Measurements from ENCODE around the gene FAM177B.
"Not testable (repeated sequence)": the region's sequence is repeated elsewhere in the genome, so short reads cannot be mapped to it uniquely, and the experiment has no call there.

The FAM177B gene

DNA sequence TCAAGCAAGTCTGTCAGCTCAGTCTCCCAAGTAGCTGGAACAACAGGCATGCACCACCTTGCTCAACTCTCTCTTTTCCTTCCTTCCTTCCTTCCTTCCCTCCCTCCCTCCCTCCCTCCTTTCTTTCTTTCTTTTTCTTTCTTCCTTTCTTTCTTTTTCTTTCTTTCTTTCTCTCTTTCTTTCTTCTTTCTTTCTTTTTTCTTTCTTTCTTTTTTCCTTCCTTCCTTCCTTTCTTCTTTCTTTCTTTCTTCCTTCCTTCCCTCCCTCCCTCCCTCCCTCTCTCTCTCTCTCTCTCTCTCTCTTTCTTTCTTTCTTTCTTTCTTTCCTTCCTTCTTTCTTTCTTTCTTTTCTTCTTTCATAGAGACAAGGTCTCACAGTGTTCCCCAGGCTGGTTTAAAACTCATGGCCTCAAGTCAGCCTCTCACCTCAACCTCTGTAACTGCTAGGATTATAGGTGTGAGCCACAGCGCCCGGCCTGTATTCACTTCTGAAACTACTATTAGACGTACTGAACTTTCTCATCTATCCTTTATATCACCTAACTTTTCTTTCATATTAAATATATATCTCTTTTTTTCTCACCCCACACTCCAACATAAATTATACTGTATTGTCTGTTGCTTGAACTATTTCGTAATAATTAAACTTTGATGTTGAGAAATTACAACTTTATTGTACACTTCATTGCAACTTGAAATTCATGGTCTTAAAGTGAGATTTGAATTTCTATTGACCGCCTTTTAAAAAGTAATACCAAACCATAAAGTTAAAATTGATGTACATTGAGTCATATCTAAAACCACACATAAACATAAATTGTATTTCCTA, 4.8 kb downstream of the FAM177B start:
- not testable (repeated sequence) for DNase-seq

- no peak for DNase-seq
Observed at GRCh38 chr1:222749927-222750326, 12.9 kb downstream of the FAM177B start.

- DNase-seq: no peak
Observed at GRCh38 chr1:222750651-222751050, 13.6 kb downstream of the FAM177B start.

- no peak for DNase-seq
Observed at GRCh38 chr1:222751255-222751654, 14.3 kb downstream of the FAM177B start.

GRCh38 chr1:222754366-222755139, 17.6 kb downstream of the FAM177B start:
- no peak for DNase-seq

DNA sequence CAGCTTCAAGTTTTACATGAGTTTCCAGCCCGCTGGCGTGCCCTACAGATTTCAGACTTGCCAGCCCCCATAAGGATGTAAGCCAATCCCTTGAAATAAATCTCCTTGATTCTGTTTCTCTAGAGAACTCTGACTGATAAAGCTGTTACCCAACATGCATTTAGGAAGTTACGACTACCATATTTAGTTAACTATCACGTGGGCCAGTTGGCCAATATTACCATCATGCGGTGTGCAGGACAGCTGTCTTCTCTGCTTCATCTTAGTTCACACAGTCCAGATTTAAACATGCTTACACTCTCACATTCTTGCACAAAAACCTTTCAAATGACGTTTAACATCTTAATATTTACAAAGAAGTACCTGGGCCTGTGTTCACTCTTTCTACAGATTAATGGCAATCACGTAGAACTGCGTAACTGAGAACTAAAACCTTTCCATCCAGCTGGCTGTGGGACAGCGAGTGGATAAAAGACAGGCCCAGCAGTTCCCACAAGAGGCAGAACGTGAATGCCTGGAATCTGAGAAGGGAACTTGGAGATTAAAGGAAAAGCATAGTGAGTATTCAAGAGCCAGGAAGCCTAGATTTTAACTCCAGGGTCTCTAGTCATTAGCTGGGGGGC, 20.8 kb downstream of the FAM177B start:
- no peak for DNase-seq

GRCh38 chr1:222759451-222760035, 22.5 kb downstream of the FAM177B start:
- DNase-seq: no peak

GRCh38 chr1:222761083-222761482, 24.1 kb downstream of the FAM177B start:
- no peak for DNase-seq

DNA sequence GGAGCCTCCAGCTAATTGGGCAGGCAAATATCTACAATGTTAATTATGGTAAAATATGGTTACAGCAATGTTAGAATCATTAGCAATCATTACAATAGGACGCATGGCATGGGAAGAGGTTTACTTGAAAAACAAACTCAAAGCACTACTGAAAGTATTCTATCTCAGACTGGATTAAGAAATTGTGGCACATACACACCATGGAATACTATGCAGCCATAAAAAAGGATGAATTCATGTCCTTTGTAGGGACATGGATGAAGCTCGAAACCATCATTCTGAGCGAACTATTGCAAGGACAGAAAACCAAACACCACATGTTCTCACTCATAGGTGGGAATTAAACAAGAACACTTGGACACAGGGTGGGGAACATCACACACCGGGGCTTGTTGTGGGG, 25.2 kb downstream of the FAM177B start:
- not testable (repeated sequence) for DNase-seq

GRCh38 chr1:222767152-222767571, 30.2 kb downstream of the FAM177B start:
- DNase-seq: no peak

- no peak for DNase-seq
Observed at GRCh38 chr1:222768592-222768991, 31.6 kb downstream of the FAM177B start.

DNA sequence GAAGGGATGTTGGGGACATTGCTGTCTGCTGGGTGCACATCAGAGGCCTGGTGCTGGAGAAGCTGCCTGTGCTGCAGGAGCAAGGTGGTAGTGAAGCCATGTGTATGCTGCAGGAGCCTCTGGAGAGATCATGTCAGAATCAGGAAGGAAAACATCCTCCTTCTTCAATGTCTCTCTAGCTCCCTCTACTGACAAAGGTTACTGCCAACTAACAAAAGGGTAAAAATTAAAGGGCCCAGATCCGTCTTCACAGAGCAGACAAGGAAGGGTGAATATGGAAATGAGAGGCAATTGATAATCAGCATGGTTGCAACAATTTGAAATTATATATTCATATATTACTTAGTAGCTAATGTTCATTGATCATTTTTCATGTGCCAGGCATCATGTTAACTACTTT, 32.2 kb downstream of the FAM177B start:
- DNase-seq: no peak

DNA sequence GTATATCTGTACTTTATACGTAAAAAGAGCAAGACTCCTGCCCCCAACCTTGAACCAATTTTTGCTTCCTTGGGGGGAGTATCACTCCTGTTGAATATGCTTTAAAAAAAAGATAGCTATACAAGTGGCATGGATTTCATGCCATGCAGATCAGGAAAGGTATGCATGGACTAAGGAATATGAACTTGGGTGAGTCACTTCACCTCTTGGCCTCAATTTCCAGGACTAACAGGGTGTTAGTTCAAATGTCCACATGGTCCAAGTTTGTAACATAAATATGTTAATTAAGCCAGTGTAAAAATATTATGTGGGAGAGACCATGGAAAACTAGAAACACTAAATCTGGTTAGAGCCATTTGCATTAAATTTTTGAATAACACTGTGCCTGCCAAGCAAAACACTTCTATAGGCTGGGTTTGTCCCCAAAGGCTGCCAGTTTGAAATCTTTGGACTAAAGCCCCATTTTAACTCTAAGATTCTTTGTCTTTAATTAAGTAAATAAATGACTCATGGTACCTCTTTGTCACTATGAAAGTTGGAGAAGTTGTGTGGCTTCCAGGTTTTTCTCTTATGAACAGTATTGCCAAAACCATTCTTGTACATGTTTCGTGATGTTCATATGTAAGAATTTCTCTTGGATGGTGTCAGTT, 33.1 kb downstream of the FAM177B start:
- no peak for DNase-seq

GRCh38 chr1:222772996-222773379, 36.0 kb downstream of the FAM177B start:
- no peak for DNase-seq

DNA sequence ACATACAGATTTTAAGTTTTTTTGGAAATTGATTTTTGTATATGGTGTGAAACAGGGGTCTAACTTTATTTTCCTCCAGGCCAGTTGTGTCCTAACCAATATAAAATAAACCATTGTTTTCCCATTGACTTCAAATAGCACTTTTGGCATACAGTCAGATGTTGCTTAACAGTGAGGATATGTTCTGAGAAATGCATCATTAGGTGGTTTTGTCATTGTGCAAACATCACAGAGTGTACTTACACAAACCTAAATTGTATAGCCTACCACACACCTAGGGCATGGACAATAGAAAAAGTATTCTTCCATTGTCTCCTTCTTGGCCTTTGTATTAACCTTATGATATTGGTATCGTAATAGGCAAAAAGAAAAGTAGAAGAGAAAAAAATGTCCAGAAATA, 40.5 kb downstream of the FAM177B start:
- no peak for DNase-seq

DNA sequence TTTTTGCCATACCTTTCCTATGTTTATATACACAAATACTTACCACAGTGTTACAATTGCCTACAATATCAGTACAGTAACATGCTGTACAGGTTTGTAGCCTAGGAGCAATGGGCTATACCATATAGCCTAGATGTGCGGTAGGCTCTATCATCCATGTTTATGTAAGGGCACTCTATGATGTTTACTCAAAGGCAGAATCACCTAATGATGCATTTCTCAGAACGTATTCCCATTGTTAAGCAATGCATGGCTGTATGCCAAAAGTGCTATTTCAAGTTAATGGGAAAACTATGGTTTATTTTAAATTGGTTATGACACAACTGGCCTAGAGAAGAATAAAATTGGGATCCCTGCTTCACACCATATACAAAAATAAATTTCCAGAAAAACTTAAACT, 41.0 kb downstream of the FAM177B start:
- peak; percentile 41 for DNase-seq

DNA sequence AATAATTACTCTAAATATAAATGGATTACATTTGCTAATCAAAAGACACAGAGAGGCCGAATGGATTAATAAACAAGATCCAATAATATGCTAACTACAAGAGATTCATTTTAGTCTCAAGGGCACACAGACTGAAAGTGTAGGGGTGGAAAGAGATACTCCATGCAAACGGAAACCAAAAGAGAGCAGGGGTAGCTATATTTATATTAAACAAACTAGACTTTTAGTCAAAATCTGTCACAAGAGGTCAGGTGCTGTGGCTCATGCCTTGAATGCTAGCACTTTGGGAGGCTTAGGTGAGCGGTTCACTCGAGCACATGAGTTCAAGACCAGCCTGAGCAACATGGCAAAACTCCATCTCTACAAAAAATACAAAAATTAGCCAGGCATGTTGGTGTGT, 44.2 kb downstream of the FAM177B start:
- DNase-seq: no peak

DNA sequence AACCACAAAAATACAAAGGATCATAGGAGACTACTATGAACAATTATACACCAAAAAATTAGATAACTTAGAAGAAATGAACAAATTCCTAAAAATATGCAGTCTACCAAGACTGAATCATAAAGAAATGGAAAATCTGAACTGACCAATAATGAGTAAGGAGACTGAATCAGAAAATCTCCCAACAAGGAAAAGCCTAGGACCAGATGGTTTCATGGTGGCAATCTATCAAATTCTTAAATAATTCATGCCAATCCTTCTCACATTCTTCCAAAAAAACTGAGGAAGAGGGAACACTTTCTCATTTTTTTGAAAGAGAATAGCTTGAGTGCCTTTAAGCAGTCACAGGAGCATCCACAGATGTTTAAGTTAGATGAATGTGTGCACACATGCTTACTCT, 46.0 kb downstream of the FAM177B start:
- no peak for DNase-seq

- no peak for DNase-seq
Observed at GRCh38 chr1:222784371-222784770, 47.4 kb downstream of the FAM177B start.

GRCh38 chr1:222784916-222785315, 47.9 kb downstream of the FAM177B start:
- no peak for DNase-seq

DNA sequence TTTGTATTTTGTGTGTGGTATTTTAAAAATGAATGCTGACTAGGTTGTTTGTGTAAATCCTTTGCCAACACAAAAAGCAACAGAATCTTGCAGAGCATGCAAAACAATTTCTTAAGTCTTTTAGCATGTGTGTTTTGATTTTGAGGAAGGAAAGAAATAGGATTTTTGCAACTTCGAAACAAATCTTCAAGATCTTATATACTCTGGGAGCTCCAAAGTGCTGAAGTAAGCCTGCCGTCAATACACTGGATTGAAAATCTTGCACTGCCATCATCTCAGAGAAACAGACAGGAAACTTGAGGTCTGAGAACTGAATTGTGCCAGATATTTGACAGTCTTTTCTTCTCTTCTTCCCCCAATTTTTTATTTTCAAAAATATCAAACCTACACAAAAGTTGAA, 48.5 kb downstream of the FAM177B start:
- DNase-seq: no peak

DNA sequence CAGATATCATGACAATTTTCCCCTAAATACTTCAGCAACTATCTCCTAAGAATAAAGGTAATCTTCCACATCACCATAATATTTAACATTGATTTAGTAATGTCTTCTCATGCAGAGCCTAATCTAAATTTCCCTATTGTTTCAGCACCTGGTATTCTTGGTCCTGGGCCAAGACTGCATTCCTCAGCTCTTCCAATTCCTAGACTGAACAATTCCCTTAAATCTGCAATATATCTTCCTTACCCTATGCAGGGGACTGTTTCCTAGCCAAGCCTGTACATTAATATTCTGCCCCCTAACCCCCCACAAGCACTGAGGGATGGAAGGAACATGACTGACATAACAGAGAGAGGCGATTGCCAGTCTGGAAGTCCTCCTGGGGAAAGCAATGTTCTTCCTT, 49.1 kb downstream of the FAM177B start:
- DNase-seq: no peak

GRCh38 chr1:222787729-222788128, 50.7 kb downstream of the FAM177B start:
- DNase-seq: no peak

All from NCI-H1092 treated with DMSO at 0.1 percent for 48 hours (cell line).